GM12891 (cell line): ENCODE results near the gene HNRNPA3.
"Not testable (repeated sequence)": the region's sequence is repeated elsewhere in the genome, so short reads cannot be mapped to it uniquely, and the experiment has no call there.

ENCODE experiments used
- POLR2A ChIP-seq: IDR thresholded peaks from 2 replicates; pipeline ENCODE4 v1.6.1; 2011; ENCODE audit warnings: low read depth, low read length, control low read depth
- POLR2AphosphoS5 ChIP-seq: IDR thresholded peaks from 2 replicates; pipeline ENCODE4 v1.6.1; 2011; ENCODE audit warnings: low read depth, low read length, control low read depth
- SPI1 ChIP-seq: IDR thresholded peaks from 2 replicates; pipeline ENCODE4 v1.6.1; 2011; ENCODE audit warnings: low read depth, low read length, control low read depth
- TAF1 ChIP-seq: IDR thresholded peaks from 2 replicates; pipeline ENCODE4 v1.6.1; 2011; ENCODE audit warnings: low read depth, low read length, control low read depth

GRCh38 chr2:177219787-177220186 is 7.2 kb downstream of the HNRNPA3 start:
- not testable (repeated sequence) for TF ChIP-seq POLR2A, TAF1, POLR2AphosphoS5, SPI1
